ENCODE results near the gene PCGF5. TPM values are rescaled to one million over a fixed set of nuclear protein-coding genes. Genes with fewer than 3 reads are reported as not detected.

Gene PCGF5
- 20.4 and 27.7 TPM in 2 replicates for total RNA-seq (2021)
- Bru-seq, nascent RNA, result percentile 74 among the genes with signal in this experiment
- BruChase-seq, experiment 1, labeled RNA remaining after a 2-hour chase, result percentile 73 among the genes with signal in this experiment
- BruChase-seq, experiment 2, labeled RNA remaining after a 6-hour chase, result percentile 77 among the genes with signal in this experiment
- long read RNA-seq, full-length matches to known transcripts, result 18 of 26 reads
- long read RNA-seq, partial matches to known transcripts, result 0 of 26 reads
- long read RNA-seq, other reads (novel, unspliced or antisense), result 8 of 26 reads

DNA sequence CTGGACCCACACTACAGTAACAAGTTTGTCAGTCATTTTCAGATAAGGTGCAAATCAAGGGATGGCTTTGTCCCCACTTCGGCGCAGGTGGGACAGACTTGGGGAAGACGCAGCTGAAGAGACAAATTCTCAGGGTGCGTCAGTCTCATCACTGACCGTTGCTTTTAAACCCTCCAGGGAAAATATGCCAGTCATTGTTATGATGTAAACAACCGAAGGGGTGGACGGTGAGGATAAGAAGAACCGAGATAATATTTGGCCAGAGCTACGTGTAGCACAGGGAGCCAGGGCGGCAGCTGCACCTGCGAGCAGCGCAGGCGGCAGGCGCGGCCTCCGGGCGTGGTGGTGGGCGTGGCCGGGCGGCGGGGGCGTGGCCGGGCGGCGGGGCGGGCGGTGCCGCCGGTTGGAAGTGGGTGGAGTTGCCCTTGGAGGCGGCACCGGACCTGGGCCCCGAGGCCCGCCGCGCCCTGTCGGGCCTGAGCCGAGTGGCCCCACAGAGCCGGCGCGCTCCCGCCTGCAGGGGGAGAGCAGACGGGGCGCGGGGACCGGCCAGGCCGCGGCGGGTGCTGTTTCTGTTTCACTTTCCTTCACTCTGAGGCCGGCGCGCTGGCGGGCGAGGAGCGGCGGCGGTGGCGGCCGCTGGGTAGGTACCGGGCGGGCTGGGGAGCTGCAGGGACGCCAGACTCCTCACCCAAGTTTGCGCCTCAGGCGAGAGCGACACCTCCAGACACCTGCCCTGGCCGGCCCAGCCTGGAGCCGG lies at the start of gene PCGF5:
PCGF5 (plus strand) TSS at position 470 of the 760 bp plus-strand sequence. CDS start 2,209 bp downstream, outside the sequence.
- peak; percentile 55 to 90 for DNase-seq
- no peaks in the 10 kb centered on the region for H3K27me3 ChIP-seq (ENCODE audit: insufficient read depth, low read depth)
- H3K9me3 ChIP-seq (ENCODE audit: insufficient read depth, low read depth), result no peaks in the 10 kb centered on the region
- peaks cover 13% of the 10 kb centered on the region for H3K4me1 ChIP-seq (replicated peaks; ENCODE audit: insufficient read depth)
- 0 out of 2 replicates have a peak, but pooled peaks cover 3% of the 10 kb centered on the region for H4K20me1 ChIP-seq (ENCODE audit: insufficient read depth)
- peak within 1 kb of the TSS; percentile 69 for H3K4me3 ChIP-seq
- BruUV-seq (replicated peaks), result no TSS peak
- ChIA-PET POLR2A (ENCODE audit: unreplicated experiment) (interaction anchor here (0.7 kb wide), 2 partner anchors 291 to 1243 kb away, joined by 7 to 12 read pairs; no protein-coding TSS in a partner anchor), CTCF (no interaction called here)
- H3K4me2 ChIP-seq, result peak within 1 kb of the TSS; percentile 98
- H3F3A ChIP-seq (ENCODE audit: insufficient read depth, low read depth), result no peaks in the 10 kb centered on the region
- TF ChIP-seq, protein P1, sequence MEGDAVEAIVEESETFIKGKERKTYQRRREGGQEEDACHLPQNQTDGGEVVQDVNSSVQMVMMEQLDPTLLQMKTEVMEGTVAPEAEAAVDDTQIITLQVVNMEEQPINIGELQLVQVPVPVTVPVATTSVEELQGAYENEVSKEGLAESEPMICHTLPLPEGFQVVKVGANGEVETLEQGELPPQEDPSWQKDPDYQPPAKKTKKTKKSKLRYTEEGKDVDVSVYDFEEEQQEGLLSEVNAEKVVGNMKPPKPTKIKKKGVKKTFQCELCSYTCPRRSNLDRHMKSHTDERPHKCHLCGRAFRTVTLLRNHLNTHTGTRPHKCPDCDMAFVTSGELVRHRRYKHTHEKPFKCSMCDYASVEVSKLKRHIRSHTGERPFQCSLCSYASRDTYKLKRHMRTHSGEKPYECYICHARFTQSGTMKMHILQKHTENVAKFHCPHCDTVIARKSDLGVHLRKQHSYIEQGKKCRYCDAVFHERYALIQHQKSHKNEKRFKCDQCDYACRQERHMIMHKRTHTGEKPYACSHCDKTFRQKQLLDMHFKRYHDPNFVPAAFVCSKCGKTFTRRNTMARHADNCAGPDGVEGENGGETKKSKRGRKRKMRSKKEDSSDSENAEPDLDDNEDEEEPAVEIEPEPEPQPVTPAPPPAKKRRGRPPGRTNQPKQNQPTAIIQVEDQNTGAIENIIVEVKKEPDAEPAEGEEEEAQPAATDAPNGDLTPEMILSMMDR (conservative IDR thresholded peaks at IDR 0.05), result no peak
- no peak for TF ChIP-seq EZH2 (IDR thresholded peaks at IDR 0.05; ENCODE audit: low read depth)
- intact Hi-C loops (cut with micrococcal nuclease; ENCODE audit: unreplicated experiment), result loop anchor here (2.0 kb wide), 1 partner anchor 56 kb away; no protein-coding TSS in a partner anchor
- no peaks in the 10 kb centered on the region for H3K9me2 ChIP-seq (ENCODE audit: insufficient read depth)
- H3K27ac ChIP-seq, result no peak within 1 kb of the TSS
- H3K79me2 ChIP-seq (ENCODE audit: low read depth), result peaks cover 11% of the 10 kb centered on the region
- H3K36me3 ChIP-seq (ENCODE audit: low read depth), result no peaks in the 10 kb centered on the region; the same call in 1 of the 2 replicates
- H2AFZ ChIP-seq, result peak within 1 kb of the TSS; percentile 85

DNA sequence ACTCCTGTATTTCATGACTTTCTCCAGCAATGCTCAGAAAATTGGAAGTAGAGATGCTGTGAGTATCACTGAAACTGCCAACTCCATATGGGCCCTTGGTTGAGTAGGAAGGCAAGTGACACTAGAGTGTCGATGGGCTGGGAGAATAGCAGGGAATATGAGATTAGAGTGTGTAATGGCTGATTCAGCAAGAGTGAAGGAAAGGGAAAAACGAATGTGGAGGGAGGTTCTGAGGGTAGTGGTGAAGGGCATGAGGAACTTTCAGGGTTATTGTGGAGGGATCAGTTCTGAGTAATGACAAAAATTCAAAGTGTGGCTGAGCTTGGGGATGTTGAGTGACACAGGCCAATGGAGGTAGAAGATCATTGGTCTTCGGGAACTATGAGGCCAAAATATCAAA lies 49.0 kb upstream of the PCGF5 start:
- no peak overlapping the region for H3K27ac ChIP-seq
- intact Hi-C loops (cut with micrococcal nuclease; ENCODE audit: unreplicated experiment), result no loop called here
- no peaks in the 10 kb centered on the region for H3K36me3 ChIP-seq (ENCODE audit: low read depth)
- 0 out of 2 replicates have a peak, but pooled peaks cover 3% of the 10 kb centered on the region for H3K9me3 ChIP-seq (ENCODE audit: insufficient read depth, low read depth)
- CTCF ChIA-PET, result no interaction called here
- no peak overlapping the region for H3K4me3 ChIP-seq
- no peaks in the 10 kb centered on the region for H3F3A ChIP-seq (ENCODE audit: insufficient read depth, low read depth)
- no TSS peak for BruUV-seq (replicated peaks)
- no peaks in the 10 kb centered on the region for H3K4me1 ChIP-seq (replicated peaks; ENCODE audit: insufficient read depth)
- H2AFZ ChIP-seq, result no peak overlapping the region
- H4K20me1 ChIP-seq (ENCODE audit: insufficient read depth), result no peaks in the 10 kb centered on the region
- no peak for DNase-seq
- no peak for TF ChIP-seq EZH2 (IDR thresholded peaks at IDR 0.05; ENCODE audit: low read depth)
- TF ChIP-seq, protein P1 (conservative IDR thresholded peaks at IDR 0.05), result no peak
- H3K4me2 ChIP-seq, result no peak overlapping the region
- peaks cover 4% of the 10 kb centered on the region; the same call in 1 of the 2 replicates for H3K79me2 ChIP-seq (ENCODE audit: low read depth)
- H3K27me3 ChIP-seq (ENCODE audit: insufficient read depth, low read depth), result no peaks in the 10 kb centered on the region
- POLR2A ChIA-PET (ENCODE audit: unreplicated experiment), result interaction anchor here (0.6 kb wide), 2 partner anchors 94 to 251 kb away, joined by 3 to 4 read pairs; no protein-coding TSS in a partner anchor
- no peaks in the 10 kb centered on the region for H3K9me2 ChIP-seq (ENCODE audit: insufficient read depth)

DNA sequence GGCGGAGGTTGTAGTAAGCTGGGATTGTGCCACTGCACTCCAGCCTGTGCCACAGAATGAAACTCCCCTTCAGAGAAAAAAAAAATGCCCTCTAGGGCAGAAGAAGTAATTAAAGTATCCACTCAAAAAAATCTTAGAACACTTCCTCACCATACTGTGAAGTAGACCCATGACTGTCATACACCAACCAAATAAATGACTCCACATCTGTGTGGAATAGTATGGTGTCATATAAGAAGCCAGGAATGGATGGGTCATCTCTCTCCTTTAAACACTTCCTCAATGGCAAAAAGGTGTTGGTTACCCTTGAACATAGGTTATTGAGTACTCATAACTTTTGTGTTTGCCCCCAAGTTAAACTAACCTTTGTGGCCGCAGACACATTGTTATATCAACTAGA lies 48.1 kb upstream of the PCGF5 start:
- Histone ChIP-seq H3K9me2 (ENCODE audit: insufficient read depth) (no peaks in the 10 kb centered on the region), H3K79me2 (ENCODE audit: low read depth) (no peaks in the 10 kb centered on the region), H3K4me1 (replicated peaks; ENCODE audit: insufficient read depth) (no peaks in the 10 kb centered on the region), H4K20me1 (ENCODE audit: insufficient read depth) (no peaks in the 10 kb centered on the region), H3K27me3 (ENCODE audit: insufficient read depth, low read depth) (no peaks in the 10 kb centered on the region), H3K4me3 (no peak overlapping the region), H3F3A (ENCODE audit: insufficient read depth, low read depth) (no peaks in the 10 kb centered on the region), H2AFZ (no peak overlapping the region), H3K27ac (no peak overlapping the region), H3K36me3 (ENCODE audit: low read depth) (no peaks in the 10 kb centered on the region), H3K4me2 (no peak overlapping the region), H3K9me3 (ENCODE audit: insufficient read depth, low read depth) (0 out of 2 replicates have a peak, but pooled peaks cover 3% of the 10 kb centered on the region)
- CTCF ChIA-PET, result no interaction called here
- DNase-seq, result no peak
- intact Hi-C loops (cut with micrococcal nuclease; ENCODE audit: unreplicated experiment), result no loop called here
- BruUV-seq (replicated peaks), result no TSS peak
- TF ChIP-seq, protein P1 (conservative IDR thresholded peaks at IDR 0.05), result no peak
- TF ChIP-seq EZH2 (IDR thresholded peaks at IDR 0.05; ENCODE audit: low read depth), result no peak
- POLR2A ChIA-PET (ENCODE audit: unreplicated experiment), result interaction anchor here (0.6 kb wide), 3 partner anchors 82 to 252 kb away, joined by 3 to 4 read pairs (median 3); no protein-coding TSS in a partner anchor

Data from PC-9 (cell line).